HepG2 (cell line): ENCODE data around the gene HOXA6. TPM values are rescaled to one million over a fixed set of nuclear protein-coding genes. Genes with fewer than 3 reads are reported as not detected.
A peak's percentile ranks its signal among the peaks of the same experiment; 100 is the strongest.

Source experiments
- ATF7 ChIP-seq, 2 experiments: fragments of 450-650 bp in 1 of 2; sonication (generic) in 1 of 2; formaldehyde crosslinking in 1 of 2; IDR thresholded peaks; 2 replicates each; pipeline versions ENCODE4 v1.4.0 to v1.6.1; 2016 to 2020; ENCODE audit warnings: antibody characterized with exemption in 1 of 2, mild to moderate bottlenecking in 1 of 2, missing genetic modification reagents in 1 of 2
- ATF7-NPFF ChIP-seq: sonication (generic); formaldehyde crosslinking; IDR thresholded peaks from 2 replicates; pipeline ENCODE4 v1.8.1; 2023; ENCODE audit warnings: mild to moderate bottlenecking, low read depth, missing genetic modification reagents, moderate library complexity
- CHCHD3 ChIP-seq: sonication (generic); formaldehyde crosslinking; IDR thresholded peaks from 2 replicates; pipeline ENCODE4 v1.8.0; 2022; ENCODE audit warnings: mild to moderate bottlenecking, missing genetic modification reagents, moderate library complexity
- EZH2 ChIP-seq: conservative IDR thresholded peaks from 2 replicates; pipeline ENCODE4 v1.6.1; 2012; ENCODE audit warnings: mild to moderate bottlenecking, low read depth, low read length, moderate library complexity
- KAT8 ChIP-seq: IDR thresholded peaks from 2 replicates; pipeline ENCODE4 v1.6.1; 2016; ENCODE audit warnings: missing genetic modification reagents, missing compliant biosample characterization
- KLF12 ChIP-seq: sonication (generic); formaldehyde crosslinking; IDR thresholded peaks from 2 replicates; pipeline ENCODE4 v1.4.0; 2020; ENCODE audit warnings: missing genetic modification reagents, borderline replicate concordance
- MTA1 ChIP-seq: sonication (generic); formaldehyde crosslinking; IDR thresholded peaks from 2 replicates; pipeline ENCODE4 v1.4.0; 2020; ENCODE audit warnings: missing genetic modification reagents, mild to moderate bottlenecking, borderline replicate concordance
- NFATC3 ChIP-seq: sonication (generic); formaldehyde crosslinking; IDR thresholded peaks from 2 replicates; pipeline ENCODE4 v1.5.1; 2020; ENCODE audit warnings: mild to moderate bottlenecking, missing genetic modification reagents
- TAF15 ChIP-seq: fragments of 200-400 bp; formaldehyde crosslinking; IDR thresholded peaks from one replicate; pipeline ENCODE4 v1.6.1; 2018; ENCODE audit warnings: mild to moderate bottlenecking, low read depth, low read length; ENCODE audit not compliant: poor library complexity, severe bottlenecking
- ZBTB21 ChIP-seq: sonication (generic); formaldehyde crosslinking; IDR thresholded peaks from 2 replicates; pipeline ENCODE4 v1.4.0; 2020; ENCODE audit warnings: missing genetic modification reagents
- ZNF232 ChIP-seq: sonication (generic); formaldehyde crosslinking; IDR thresholded peaks from 2 replicates; pipeline ENCODE4 v1.4.0; 2020; ENCODE audit warnings: missing genetic modification reagents, borderline replicate concordance
- ZNF235 ChIP-seq: sonication (generic); formaldehyde crosslinking; IDR thresholded peaks from 2 replicates; pipeline ENCODE4 v1.8.1; 2023; ENCODE audit warnings: mild to moderate bottlenecking, missing genetic modification reagents, borderline replicate concordance
- ZNF326 ChIP-seq: sonication (generic); formaldehyde crosslinking; IDR thresholded peaks from 2 replicates; pipeline ENCODE4 v1.4.0; 2020; ENCODE audit warnings: missing genetic modification reagents, borderline replicate concordance
- ZNF331 ChIP-seq: sonication (generic); formaldehyde crosslinking; IDR thresholded peaks from 2 replicates; pipeline ENCODE4 v1.4.0; 2020; ENCODE audit warnings: missing genetic modification reagents
- ZNF383 ChIP-seq: sonication (generic); formaldehyde crosslinking; IDR thresholded peaks from 2 replicates; pipeline ENCODE4 v1.4.0; 2020; ENCODE audit warnings: missing genetic modification reagents, mild to moderate bottlenecking, borderline replicate concordance
- ZNF589 ChIP-seq: sonication (generic); formaldehyde crosslinking; conservative IDR thresholded peaks from 2 replicates; pipeline ENCODE4 v1.8.0; 2022; ENCODE audit warnings: mild to moderate bottlenecking, moderate library complexity, missing genetic modification reagents
- ZNF713 ChIP-seq: sonication (generic); formaldehyde crosslinking; IDR thresholded peaks from 2 replicates; pipeline ENCODE4 v1.4.0; 2020; ENCODE audit warnings: mild to moderate bottlenecking, missing genetic modification reagents
- ZNF749 ChIP-seq: sonication (generic); formaldehyde crosslinking; IDR thresholded peaks from 2 replicates; pipeline ENCODE4 v1.8.0; 2022; ENCODE audit warnings: mild to moderate bottlenecking, missing genetic modification reagents, moderate library complexity, borderline replicate concordance
- polyA plus RNA-seq, 8 experiments: library from polyadenylated mRNA; depleted of rRNA in 3 of 8; stranded (reverse) in 7 of 8; unstranded in 1 of 8; fragments of >200 nt; fragmentation: Illumina TruSeq in 4 of 8; extraction: Trizol in 4 of 8; gene quantifications; 2 replicates each; pipeline versions ENCODE4 v1.2.1 to v1.2.3, GENCODE V29; 2011 to 2016; ENCODE audit warnings: low read depth in 4 of 8, missing spikeins in 1 of 8, mixed read lengths in 1 of 8; ENCODE audit not compliant: insufficient read depth in 1 of 8
- total RNA-seq, 5 experiments: library from RNA; depleted of rRNA; stranded (reverse); fragments of >200 nt; fragmentation: Illumina TruSeq; extraction: Trizol; gene quantifications; 2 replicates each; pipeline ENCODE4 v1.2.3, GENCODE V29; 2016; ENCODE audit warnings: low read depth in 1 of 5
- TF ChIP-seq, protein P1 (sequence below): sonication (generic); formaldehyde crosslinking; IDR thresholded peaks from 2 replicates; pipeline ENCODE4 v1.5.0; 2020; ENCODE audit warnings: mild to moderate bottlenecking, missing genetic modification reagents
- TF ChIP-seq, protein P2 (sequence below): sonication (generic); formaldehyde crosslinking; IDR thresholded peaks from 2 replicates; pipeline ENCODE4 v1.5.0; 2020; ENCODE audit warnings: missing genetic modification reagents, mild to moderate bottlenecking, borderline replicate concordance
- TF ChIP-seq, protein P3 (sequence below), 2 experiments: fragments of 450-650 bp in 1 of 2; sonication (generic) in 1 of 2; formaldehyde crosslinking; IDR thresholded peaks; 2 replicates each; pipeline versions ENCODE4 v1.5.0 to v1.8.0; 2020 to 2022; ENCODE audit warnings: mild to moderate bottlenecking in 1 of 2, missing genetic modification reagents in 1 of 2
- TF ChIP-seq, protein P4 (sequence below): sonication (generic); formaldehyde crosslinking; IDR thresholded peaks from 2 replicates; pipeline ENCODE4 v1.8.0; 2022; ENCODE audit warnings: mild to moderate bottlenecking, missing genetic modification reagents

Gene HOXA6
- total and polyA plus RNA-seq, 2 of the 13 experiments (the other 11 are each of a cell fraction or from before 2014, with no cell fraction given) = 1.3 to 1.5 TPM

DNA sequence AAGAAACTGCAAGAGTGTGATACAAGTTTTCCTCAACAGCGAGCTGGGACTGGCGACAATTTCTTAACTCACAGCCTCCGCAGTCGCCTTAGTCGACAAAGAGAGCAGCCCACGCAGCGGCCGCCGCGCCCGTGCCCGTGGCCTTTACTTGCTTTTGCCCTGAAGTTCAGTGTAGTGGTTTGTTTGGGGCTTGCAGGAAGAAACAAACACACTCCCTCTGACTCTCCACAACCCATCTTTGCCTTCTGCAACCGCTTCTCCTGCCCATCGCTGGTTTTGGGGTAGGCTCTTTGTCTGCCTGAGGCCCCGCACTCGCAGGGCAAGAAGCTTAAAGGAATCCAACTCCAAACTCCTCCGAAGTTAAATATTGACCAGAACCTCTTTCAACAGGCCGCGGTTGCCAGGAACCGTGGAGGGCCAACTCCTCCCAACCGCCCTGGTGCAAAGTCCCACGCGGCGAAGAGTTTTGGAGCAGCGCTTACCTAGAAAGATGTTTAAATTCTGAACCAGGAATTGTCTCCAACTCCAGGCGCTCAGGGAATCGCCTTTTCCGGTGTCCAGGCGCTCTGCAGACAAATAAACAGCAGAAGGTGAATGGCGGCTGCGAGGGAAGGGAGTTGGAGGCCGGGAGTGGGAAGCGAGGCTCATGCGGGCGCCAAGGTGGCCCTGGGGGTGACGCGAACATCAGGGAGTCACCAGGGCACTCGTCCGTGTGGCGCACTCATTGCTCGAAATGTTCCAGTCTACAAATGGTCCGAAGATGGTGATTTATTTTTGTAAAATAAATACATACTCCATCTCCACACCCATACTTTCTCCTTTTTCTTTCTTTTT, 25.3 kb downstream of the HOXA6 start (continued):
- TF ChIP-seq, protein P1, sequence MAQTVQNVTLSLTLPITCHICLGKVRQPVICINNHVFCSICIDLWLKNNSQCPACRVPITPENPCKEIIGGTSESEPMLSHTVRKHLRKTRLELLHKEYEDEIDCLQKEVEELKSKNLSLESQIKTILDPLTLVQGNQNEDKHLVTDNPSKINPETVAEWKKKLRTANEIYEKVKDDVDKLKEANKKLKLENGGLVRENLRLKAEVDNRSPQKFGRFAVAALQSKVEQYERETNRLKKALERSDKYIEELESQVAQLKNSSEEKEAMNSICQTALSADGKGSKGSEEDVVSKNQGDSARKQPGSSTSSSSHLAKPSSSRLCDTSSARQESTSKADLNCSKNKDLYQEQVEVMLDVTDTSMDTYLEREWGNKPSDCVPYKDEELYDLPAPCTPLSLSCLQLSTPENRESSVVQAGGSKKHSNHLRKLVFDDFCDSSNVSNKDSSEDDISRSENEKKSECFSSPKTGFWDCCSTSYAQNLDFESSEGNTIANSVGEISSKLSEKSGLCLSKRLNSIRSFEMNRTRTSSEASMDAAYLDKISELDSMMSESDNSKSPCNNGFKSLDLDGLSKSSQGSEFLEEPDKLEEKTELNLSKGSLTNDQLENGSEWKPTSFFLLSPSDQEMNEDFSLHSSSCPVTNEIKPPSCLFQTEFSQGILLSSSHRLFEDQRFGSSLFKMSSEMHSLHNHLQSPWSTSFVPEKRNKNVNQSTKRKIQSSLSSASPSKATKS (CRISPR knock-in tag) = no peak
- TF ChIP-seq ZBTB21 (CRISPR knock-in tag) (peak; percentile 11; the same call in 1 of the 2 replicates), MTA1 (CRISPR knock-in tag) (peak; percentile 67; the same call in 1 of the 2 replicates), CHCHD3 (no peak), ZNF326 (CRISPR knock-in tag) (no peak), ZNF713 (CRISPR knock-in tag) (no peak), EZH2 (no peak), KLF12 (CRISPR knock-in tag) (0 out of 2 replicates have a peak, but pooled peaks have one; percentile 35), KAT8 (CRISPR knock-in tag) (no peak), ATF7-NPFF (no peak), ZNF383 (CRISPR knock-in tag) (no peak), NFATC3 (CRISPR knock-in tag) (no peak), ZNF232 (CRISPR knock-in tag) (no peak), ATF7 (IDR thresholded peaks at IDR 0.05) (no peak), ATF7 (CRISPR knock-in tag; IDR thresholded peaks at IDR 0.05) (no peak; the same call in 1 of the 2 replicates), ZNF589 (CRISPR knock-in tag) (no peak), ZNF331 (CRISPR knock-in tag) (peak; percentile 66), ZNF235 (no peak), TAF15 (no peak), ZNF749 (no peak)
- TF ChIP-seq, protein P2, sequence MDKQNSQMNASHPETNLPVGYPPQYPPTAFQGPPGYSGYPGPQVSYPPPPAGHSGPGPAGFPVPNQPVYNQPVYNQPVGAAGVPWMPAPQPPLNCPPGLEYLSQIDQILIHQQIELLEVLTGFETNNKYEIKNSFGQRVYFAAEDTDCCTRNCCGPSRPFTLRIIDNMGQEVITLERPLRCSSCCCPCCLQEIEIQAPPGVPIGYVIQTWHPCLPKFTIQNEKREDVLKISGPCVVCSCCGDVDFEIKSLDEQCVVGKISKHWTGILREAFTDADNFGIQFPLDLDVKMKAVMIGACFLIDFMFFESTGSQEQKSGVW (CRISPR knock-in tag) = no peak
- TF ChIP-seq, protein P3, sequence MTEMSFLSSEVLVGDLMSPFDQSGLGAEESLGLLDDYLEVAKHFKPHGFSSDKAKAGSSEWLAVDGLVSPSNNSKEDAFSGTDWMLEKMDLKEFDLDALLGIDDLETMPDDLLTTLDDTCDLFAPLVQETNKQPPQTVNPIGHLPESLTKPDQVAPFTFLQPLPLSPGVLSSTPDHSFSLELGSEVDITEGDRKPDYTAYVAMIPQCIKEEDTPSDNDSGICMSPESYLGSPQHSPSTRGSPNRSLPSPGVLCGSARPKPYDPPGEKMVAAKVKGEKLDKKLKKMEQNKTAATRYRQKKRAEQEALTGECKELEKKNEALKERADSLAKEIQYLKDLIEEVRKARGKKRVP (CRISPR knock-in tag; IDR thresholded peaks at IDR 0.05) = 0 out of 4 replicates have a peak, but pooled peaks of 1 of the 2 experiments have one; percentile 51
- TF ChIP-seq, protein P4, sequence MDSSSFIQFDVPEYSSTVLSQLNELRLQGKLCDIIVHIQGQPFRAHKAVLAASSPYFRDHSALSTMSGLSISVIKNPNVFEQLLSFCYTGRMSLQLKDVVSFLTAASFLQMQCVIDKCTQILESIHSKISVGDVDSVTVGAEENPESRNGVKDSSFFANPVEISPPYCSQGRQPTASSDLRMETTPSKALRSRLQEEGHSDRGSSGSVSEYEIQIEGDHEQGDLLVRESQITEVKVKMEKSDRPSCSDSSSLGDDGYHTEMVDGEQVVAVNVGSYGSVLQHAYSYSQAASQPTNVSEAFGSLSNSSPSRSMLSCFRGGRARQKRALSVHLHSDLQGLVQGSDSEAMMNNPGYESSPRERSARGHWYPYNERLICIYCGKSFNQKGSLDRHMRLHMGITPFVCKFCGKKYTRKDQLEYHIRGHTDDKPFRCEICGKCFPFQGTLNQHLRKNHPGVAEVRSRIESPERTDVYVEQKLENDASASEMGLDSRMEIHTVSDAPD = peak; percentile 19; the same call in 1 of the 2 replicates
